HepG2 (cell line): ENCODE data around the gene CABP4.

ENCODE experiments used
- SIX1 ChIP-seq: sonication (generic); formaldehyde crosslinking; IDR thresholded peaks from 2 replicates; pipeline ENCODE4 v1.4.0; 2020; ENCODE audit warnings: missing genetic modification reagents, borderline replicate concordance
- ZSCAN25 ChIP-seq: sonication (generic); formaldehyde crosslinking; IDR thresholded peaks from 2 replicates; pipeline ENCODE4 v1.8.0; 2022; ENCODE audit warnings: mild to moderate bottlenecking, missing genetic modification reagents
- ZZZ3 ChIP-seq: sonication (generic); formaldehyde crosslinking; IDR thresholded peaks from 2 replicates; pipeline ENCODE4 v1.4.0; 2020; ENCODE audit warnings: missing genetic modification reagents, mild to moderate bottlenecking, borderline replicate concordance

DNA sequence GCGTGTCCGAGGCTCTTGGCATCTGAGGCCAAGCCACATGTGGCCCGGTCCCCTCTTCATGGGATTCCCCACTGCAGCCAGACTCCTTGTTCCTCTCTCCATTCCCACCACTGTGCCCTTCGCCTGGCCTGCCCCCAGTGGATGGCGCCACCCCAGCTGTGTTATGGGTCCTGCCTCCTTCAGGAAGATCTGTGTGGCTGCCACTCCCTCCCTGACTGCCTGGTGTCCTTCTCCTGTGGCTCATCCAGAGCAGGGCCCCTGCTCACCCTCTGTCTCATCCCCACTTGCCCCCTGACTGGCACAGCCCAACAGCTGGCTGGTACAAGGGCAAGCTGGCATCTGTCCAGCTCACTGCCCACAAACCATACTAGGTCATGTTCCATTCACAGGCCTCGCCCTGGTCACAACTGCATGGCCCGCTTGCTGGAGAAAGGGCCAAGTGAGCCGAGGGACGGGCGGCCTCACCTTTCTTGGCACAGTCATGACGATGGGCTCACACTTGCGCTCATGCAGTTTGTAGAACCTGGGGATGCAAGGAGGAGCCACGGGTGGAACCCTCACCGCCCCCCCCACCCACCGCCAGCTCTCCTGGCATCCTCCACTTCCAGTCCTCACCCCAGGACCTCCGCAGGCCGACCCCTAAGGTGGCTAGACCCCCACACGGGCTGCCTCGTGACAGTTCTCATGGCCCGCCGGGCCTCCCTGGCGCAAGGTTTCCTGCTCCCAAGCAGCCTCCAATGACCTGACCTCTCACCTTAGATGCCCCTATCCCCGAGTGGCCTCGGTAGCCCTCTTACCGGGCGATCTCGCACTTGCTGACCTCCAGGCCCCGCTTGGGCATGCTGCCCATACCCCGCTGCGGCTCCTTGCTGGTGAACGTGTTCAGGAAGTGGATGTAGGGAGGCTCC is 15.6 kb upstream of the CABP4 start:
- TF ChIP-seq ZZZ3 (CRISPR knock-in tag) = no peak
- TF ChIP-seq ZSCAN25 (CRISPR knock-in tag) = no peak
- TF ChIP-seq SIX1 (CRISPR knock-in tag) = no peak
